Neuron (in vitro differentiated cells): ENCODE measurements around the gene TMEM131L.

Experiments used
- H2AFZ ChIP-seq: one replicate; pipeline ENCODE4 v1.6.1; 2013; ENCODE audit warnings: low read depth, mild to moderate bottlenecking, inconsistent platforms, low read length, moderate library complexity
- H3K27me3 ChIP-seq: one replicate; pipeline ENCODE4 v1.6.1; 2013; ENCODE audit warnings: low read length; ENCODE audit not compliant: insufficient read depth
- H3K36me3 ChIP-seq: one replicate; pipeline ENCODE4 v1.6.1; 2013; ENCODE audit warnings: low read length; ENCODE audit not compliant: insufficient read depth
- H3K4me1 ChIP-seq: one replicate; pipeline ENCODE4 v1.6.1; 2013; ENCODE audit warnings: low read length; ENCODE audit not compliant: insufficient read depth
- H3K4me3 ChIP-seq: 2 replicates; pipeline ENCODE4 v1.5.1; 2013; ENCODE audit warnings: mild to moderate bottlenecking, low read length, moderate library complexity
- H3K9me3 ChIP-seq: one replicate; pipeline ENCODE4 v1.6.1; 2013; ENCODE audit warnings: low read length

The TMEM131L gene

DNA sequence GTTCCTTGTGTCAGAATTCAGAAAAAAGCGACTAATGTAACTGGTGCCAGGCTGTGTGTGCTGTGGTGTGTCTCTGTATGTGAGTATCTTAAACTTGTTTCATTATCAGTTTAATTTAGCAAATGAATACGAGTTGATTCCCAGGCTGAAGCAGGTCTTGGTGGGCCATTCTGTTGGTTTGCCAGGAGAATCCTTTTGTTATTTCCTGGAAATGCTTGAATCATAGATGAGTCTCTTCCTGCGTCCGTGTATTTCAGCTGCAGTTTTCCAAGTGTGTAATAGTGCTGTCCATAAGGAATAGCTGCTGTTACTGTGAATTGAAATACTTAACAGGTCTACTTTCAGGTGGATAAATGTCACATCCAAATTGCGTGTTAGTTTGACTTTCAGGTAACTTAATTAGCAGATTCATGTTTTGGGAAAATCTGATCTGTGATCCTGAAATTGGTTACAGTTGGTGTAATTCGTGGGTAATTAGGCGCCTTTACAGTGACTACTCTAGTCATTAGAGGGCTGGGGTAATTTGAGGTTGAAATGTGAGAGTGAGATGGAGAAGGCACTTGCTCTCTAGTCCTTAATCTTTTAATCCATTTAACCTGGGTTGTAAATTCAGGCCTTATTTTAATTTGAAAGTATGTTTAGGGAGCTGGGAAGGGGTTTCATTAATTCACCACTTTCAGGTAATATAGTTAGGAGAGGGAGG lies 23.8 kb downstream of the TMEM131L start:
- Histone ChIP-seq H3K4me3 (no peak overlapping the region), H3K9me3 (no peaks in the 10 kb centered on the region), H3K4me1 (peaks cover 14% of the 10 kb centered on the region), H3K36me3 (peaks cover 7% of the 10 kb centered on the region), H2AFZ (no peak overlapping the region), H3K27me3 (no peaks in the 10 kb centered on the region)

DNA sequence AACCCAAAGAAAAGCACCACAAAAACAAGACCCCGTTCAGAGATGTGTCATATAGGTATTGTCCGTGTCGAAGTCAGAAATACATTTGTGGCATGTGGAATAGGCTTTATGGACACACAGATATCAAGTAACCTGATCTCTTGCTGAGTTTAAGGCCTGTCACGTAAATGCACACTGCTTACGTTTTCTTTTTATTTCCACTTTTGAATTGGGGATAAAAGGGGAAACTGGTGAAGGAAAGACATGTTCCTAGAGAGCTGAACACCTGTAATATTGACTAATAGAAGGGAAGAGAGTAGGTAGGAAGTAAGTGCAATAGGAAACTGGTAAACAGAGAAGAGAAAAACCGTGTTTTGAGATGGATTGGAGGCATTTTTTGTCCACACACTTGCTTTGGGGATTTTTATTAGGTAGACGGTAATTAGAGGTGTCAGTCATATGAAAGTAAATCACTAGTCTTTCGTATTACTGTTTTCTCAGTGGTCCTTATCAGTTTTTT lies 24.9 kb downstream of the TMEM131L start:
- H3K4me3 ChIP-seq, result no peak overlapping the region
- H3K4me1 ChIP-seq, result peaks cover 14% of the 10 kb centered on the region
- no peak overlapping the region for H2AFZ ChIP-seq

DNA sequence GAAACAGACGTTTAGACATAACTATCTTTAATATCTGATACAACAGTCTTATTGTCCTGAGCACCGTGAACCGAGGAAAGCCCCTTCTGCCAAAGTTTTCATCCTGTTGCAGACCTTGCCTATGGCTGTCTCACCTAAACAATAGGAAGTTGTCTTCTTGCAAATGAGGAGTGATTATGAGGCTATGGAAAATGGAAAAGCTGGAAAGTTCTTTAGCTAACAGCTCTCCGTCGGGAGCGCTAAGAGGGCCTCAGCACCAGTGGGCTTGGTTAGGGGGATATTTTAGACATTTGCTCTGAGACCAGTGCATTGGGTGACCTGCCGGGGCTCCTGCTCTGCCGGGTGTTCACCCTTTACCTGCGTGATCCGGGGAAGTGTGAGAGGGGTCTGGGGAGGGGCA lies 28.4 kb downstream of the TMEM131L start:
- H3K36me3 ChIP-seq, result no peaks in the 10 kb centered on the region
- no peak overlapping the region for H2AFZ ChIP-seq
- H3K4me1 ChIP-seq, result peaks cover 13% of the 10 kb centered on the region
- no peaks in the 10 kb centered on the region for H3K27me3 ChIP-seq
- no peaks in the 10 kb centered on the region for H3K9me3 ChIP-seq
- H3K4me3 ChIP-seq, result no peak overlapping the region

More for the DNA sequence above, 24.9 kb downstream of the TMEM131L start:
- no peaks in the 10 kb centered on the region for H3K27me3 ChIP-seq
- no peaks in the 10 kb centered on the region for H3K9me3 ChIP-seq
- peaks cover 7% of the 10 kb centered on the region for H3K36me3 ChIP-seq

DNA sequence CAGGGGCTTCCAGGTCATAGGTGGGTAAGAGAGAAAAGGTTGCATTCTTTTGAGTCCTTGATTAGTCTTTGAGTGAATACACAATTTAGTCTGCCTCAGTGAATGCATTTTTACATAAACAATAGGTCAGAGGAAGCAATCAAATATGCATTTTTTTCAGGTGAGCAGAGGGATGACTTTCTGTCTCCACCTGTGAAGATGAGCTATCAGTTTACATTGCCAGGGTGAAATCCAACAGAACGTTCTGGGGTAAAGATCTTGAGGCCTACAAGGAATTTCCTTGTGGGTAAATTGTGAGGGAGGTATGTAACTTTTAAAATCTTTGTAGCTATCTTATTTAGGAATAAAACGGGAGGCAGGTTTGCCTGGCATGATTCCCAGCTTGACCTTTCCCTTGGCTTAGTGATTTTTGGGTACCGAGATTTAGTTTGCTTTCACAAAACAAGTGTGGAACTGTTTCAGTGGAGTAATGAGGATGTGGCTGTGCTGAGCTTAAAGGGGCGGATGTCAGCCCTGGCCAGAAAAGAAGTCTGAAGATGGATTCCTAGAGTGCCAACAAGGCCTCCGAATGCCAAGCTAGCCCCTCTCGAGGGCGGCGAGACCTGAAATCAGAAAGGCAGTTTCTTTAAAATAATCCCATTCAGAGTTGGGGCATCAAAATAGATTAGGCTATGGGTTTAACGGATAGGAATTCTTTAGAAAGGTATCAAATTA lies 29.5 kb downstream of the TMEM131L start:
- H3K27me3 ChIP-seq, result no peaks in the 10 kb centered on the region

DNA sequence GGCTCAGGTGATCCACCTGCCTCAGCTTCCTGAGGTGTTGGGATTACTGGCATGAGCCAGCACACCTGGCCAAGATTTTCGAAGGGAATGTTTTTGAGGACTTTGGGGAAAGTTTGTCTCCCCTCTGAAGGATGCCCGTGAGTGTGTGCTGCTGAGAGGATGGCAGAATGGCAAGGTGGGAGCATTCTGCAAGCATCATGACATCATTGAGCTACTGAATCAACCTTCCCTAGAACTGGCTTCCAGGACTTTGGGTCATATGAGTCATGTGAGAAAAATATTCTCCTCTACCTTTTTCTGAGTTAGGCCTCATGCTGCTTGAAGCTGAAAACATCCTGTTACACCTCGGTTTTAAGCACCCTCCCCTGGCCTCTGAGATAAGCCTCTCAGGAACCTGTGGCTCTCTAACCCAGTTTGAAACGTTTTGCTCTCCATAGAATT lies 31.0 kb downstream of the TMEM131L start:
- H3K4me1 ChIP-seq, result peaks cover 13% of the 10 kb centered on the region
- no peaks in the 10 kb centered on the region for H3K36me3 ChIP-seq
- H3K27me3 ChIP-seq, result no peaks in the 10 kb centered on the region
- no peak overlapping the region for H3K4me3 ChIP-seq
- no peaks in the 10 kb centered on the region for H3K9me3 ChIP-seq
- H2AFZ ChIP-seq, result no peak overlapping the region

More for the DNA sequence above, 29.5 kb downstream of the TMEM131L start:
- Histone ChIP-seq H3K36me3 (no peaks in the 10 kb centered on the region), H3K4me3 (no peak overlapping the region), H3K9me3 (no peaks in the 10 kb centered on the region), H2AFZ (no peak overlapping the region), H3K4me1 (peaks cover 13% of the 10 kb centered on the region)

DNA sequence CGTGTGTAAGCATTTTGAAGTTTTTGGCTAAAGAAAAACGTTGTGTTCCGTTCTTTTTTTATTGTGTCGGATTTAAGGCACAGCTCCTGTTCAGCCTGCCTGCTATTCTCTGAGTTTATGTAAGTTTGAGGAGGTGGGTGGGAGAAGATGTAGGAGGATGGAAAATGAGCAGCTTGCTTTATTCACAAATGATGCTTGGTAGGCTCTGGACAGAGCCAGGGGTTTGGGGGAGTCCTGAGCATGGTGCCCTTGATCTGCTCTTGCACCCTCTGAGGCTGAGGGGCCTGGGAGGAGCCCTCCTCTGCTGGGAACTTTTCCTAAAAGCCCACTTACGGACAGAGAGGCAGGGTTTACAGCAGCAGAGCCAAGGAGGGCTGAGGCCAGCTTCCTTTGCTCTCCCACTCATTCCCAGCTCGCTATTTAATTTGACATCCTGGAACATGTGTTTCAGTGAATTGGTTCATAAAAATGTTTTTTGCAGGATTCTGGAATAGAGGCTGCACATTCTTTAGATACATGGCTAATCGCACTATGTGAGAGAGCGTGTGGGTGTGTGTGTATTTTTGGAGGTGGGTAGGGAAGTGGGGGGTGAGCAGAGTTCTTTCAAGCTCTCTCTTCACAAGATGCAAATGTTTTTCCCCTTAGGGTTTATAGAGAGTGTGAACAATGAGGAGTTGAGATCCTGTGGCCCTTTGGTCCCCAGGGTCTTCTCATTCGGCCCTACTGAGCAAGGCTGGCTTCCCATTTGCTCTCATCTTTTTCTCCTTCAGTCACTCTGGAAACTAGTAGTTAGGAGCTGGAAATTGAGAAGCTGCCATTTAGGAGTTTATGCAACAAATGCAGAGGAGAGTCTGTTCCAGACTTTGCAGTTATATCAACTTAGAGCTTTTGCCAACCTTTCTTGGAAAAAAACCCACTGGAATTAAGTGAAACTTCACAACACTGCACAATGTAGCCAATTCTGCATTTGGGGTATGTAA lies 32.1 kb downstream of the TMEM131L start:
- Histone ChIP-seq H3K9me3 (no peaks in the 10 kb centered on the region), H3K36me3 (no peaks in the 10 kb centered on the region), H3K27me3 (no peaks in the 10 kb centered on the region), H3K4me1 (peaks cover 13% of the 10 kb centered on the region), H3K4me3 (no peak overlapping the region), H2AFZ (no peak overlapping the region)

DNA sequence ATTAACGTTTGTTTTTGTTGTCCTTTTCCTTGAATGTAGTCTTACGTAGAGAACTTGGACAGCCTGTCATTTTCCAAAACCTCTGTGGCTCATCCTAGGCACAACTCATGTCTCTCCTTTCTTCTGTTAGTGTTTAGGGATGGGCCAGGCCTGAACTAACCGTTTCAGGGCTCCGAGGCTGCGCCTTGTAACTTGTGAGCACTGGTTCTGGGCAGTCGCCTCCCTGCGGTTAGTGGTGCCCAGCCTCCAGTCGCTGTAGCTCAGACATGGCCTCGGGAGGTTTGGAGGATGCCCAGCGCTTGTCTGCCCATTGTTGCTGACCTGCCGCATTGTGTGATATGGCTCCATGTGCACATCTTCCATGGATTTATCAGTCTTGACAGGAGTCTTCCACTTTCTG lies 32.8 kb downstream of the TMEM131L start:
- H3K4me1 ChIP-seq, result peaks cover 13% of the 10 kb centered on the region

DNA sequence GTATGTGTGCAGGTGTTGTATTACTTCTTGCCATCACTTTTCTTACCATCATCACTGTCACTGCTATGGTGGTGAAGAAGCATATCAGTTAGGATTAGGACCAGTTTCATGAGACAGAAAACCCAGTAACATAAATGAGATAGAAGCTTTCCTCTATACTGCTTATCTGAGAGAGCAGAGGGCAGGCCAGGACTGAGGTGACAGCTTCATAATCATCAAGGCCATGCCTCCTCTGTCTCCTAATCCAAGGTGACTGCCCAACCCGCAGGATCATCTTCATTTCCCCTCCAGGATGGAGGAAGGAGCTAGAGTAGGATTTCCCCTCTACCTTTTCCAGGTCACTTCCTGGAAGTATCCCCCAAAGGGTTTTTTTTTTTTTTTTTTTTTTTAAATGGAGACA lies 35.4 kb downstream of the TMEM131L start:
- Histone ChIP-seq H3K36me3 (no peaks in the 10 kb centered on the region), H3K9me3 (peaks cover 9% of the 10 kb centered on the region), H3K4me1 (peaks cover 13% of the 10 kb centered on the region), H2AFZ (no peak overlapping the region), H3K27me3 (no peaks in the 10 kb centered on the region), H3K4me3 (no peak overlapping the region)

More for the DNA sequence above, 32.8 kb downstream of the TMEM131L start:
- Histone ChIP-seq H3K27me3 (no peaks in the 10 kb centered on the region), H3K36me3 (no peaks in the 10 kb centered on the region), H3K4me3 (no peak overlapping the region), H3K9me3 (no peaks in the 10 kb centered on the region), H2AFZ (no peak overlapping the region)

DNA sequence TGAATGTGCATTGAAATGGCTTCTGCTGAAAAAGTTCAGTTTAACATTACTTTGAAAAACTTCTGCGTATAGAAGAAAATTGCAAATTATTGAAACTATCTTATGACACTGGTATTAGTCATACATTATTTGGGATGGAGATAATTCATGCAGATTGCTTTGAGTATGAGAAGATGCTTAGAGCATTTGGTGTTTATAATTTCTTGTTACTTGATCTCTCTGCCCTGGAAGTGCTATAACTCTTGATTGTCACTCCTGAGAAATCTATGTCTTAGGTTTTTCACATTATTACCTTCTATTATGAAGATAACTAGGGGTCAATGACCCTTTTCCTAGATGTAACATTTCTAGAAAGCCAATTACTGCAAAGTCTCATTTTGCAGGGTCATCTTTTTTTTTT lies 36.4 kb downstream of the TMEM131L start:
- Histone ChIP-seq H3K9me3 (peaks cover 9% of the 10 kb centered on the region), H3K4me1 (peaks cover 13% of the 10 kb centered on the region), H2AFZ (no peak overlapping the region), H3K36me3 (no peaks in the 10 kb centered on the region), H3K4me3 (no peak overlapping the region), H3K27me3 (no peaks in the 10 kb centered on the region)

DNA sequence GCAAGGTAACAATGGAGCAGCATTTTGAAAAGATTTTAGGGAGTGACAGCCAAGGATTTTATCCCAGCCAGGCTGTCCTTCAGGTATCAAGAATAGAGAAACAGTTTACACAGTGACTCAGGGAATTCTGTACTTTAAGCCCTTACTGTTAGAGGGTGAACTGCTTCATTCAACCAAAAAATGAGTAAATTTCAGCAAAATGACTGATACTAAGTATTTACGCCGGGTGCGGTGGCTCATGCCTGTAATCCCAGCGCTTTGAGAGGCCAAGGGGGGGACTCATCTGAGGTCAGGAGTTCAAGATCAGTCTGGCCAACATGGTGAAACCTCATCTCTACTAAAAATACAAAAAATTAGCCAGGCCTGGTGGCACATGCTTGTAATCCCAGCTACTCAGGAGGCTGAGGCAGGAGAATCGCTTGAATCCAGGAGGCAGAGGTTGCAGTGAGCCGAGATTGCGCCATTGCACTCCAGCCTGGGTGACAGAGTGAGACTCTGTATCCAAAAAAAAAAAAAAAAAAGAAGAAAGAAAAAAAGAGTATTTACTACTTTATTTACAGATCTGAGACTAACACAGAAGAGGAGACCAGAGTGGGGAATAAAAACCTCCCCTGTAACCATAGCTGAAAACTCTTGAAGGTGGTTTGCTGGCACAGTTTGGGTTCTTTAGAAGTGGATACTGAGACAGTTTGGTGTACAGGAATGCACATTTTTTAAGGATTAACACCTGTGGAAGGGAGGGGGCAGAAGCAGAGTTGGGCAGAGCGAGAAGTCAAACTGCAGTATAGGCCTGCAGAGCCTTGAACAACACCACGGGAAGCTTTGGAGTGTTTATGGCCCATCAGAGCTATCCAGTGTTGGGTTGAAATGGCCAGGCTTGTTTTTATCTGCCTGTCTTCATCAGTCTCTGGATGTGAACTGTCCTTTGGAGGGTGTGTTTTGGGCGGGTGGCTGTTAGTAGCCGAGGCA lies 40.5 kb downstream of the TMEM131L start:
- Histone ChIP-seq H3K27me3 (no peaks in the 10 kb centered on the region), H3K9me3 (peaks cover 14% of the 10 kb centered on the region), H3K36me3 (peaks cover 6% of the 10 kb centered on the region), H3K4me3 (no peak overlapping the region), H3K4me1 (no peaks in the 10 kb centered on the region), H2AFZ (no peak overlapping the region)

DNA sequence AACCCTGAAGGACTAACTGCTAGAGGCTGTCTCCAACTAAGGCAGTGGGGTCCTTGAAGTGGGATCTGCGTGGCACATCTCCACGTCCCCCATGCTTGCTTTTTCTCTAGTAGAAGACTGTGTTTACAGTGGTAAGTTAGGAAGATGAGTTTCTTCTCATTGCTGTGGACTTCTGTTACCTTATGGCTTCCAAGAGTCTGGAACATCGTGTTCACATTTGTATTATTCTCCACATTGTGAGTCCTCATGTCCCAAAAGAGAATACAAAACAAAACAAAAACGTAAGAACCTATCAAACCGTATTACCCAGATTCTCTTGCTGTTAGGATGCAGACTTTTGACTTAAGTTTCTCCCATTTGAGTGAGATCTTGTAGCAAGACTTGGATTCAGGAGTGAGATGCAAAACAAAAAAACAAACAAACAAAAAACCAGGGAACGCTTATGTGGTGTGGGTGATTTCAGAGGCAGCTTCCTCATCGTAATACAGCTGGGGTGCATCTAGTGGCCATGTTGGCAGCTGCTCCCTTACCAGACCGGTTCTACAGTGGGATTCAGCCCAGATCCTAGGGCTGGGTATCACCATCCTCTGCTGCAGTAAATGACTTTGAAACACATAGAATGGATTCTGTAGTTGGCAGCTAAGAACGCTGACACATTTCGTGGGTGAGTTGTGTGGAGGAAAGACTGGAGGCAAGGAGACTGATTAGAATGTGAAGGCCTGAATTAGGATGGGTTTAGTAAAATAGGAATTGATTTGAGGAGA lies 41.3 kb downstream of the TMEM131L start:
- Histone ChIP-seq H3K4me3 (no peak overlapping the region), H3K36me3 (peaks cover 6% of the 10 kb centered on the region), H3K27me3 (no peaks in the 10 kb centered on the region), H2AFZ (no peak overlapping the region), H3K4me1 (no peaks in the 10 kb centered on the region), H3K9me3 (peaks cover 14% of the 10 kb centered on the region)
